Transverse colon (tissue), 4 donors: Measurements from ENCODE around the gene CTSL.

ENCODE experiments used
- CTCF ChIP-seq, 5 experiments: fragments of 200-600 bp in 3 of 5; fragments of 450-650 bp in 2 of 5; sonication (generic) in 3 of 5; IDR thresholded peaks; 1 replicate in 2 of 5; 2 replicates in 3 of 5; pipeline ENCODE4 v1.5.1; 2016 to 2017; ENCODE audit warnings: antibody characterized with exemption in 5 of 5, inconsistent platforms in 3 of 5, mild to moderate bottlenecking in 2 of 5, moderate library complexity in 1 of 5
- EP300 ChIP-seq: sonication (generic); formaldehyde crosslinking; IDR thresholded peaks from one replicate; pipeline ENCODE4 v1.6.1; 2017; ENCODE audit warnings: antibody characterized with exemption, low read depth
- POLR2A ChIP-seq: fragments of 450-650 bp; IDR thresholded peaks from one replicate; pipeline ENCODE4 v1.6.1; 2016; ENCODE audit warnings: antibody characterized with exemption, mild to moderate bottlenecking, moderate library complexity
- POLR2AphosphoS5 ChIP-seq, 3 donors: sonication (generic); formaldehyde crosslinking; IDR thresholded peaks; one replicate each; pipeline ENCODE4 v1.6.1; 2016; ENCODE audit warnings: antibody characterized with exemption in 3 of 3

DNA sequence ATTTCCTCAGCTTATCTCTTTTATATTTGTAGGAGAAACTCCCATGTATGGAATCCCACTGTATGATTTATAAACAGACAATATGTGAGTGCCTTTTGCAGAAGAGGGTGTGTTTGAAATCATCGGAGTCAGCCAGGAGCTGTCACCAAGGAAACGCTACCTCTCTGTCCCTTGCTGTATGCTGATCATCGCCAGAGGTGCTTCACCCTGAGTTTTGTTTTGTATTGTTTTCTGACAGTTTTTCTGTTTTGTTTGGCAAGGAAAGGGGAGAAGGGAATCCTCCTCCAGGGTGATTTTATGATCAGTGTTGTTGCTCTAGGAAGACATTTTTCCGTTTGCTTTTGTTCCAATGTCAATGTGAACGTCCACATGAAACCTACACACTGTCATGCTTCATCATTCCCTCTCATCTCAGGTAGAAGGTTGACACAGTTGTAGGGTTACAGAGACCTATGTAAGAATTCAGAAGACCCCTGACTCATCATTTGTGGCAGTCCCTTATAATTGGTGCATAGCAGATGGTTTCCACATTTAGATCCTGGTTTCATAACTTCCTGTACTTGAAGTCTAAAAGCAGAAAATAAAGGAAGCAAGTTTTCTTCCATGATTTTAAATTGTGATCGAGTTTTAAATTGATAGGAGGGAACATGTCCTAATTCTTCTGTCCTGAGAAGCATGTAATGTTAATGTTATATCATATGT, 18.0 kb upstream of the CTSL start:
- TF ChIP-seq POLR2A (no peak), CTCF (IDR thresholded peaks at IDR 0.05) (no peak), POLR2AphosphoS5 (IDR thresholded peaks at IDR 0.05) (no peak), EP300 (no peak)
